HG02885 (cell line): ENCODE data around the gene KCNJ10.
"Not testable (repeated sequence)": the region's sequence is repeated elsewhere in the genome, so short reads cannot be mapped to it uniquely, and the experiment has no call there.

Experiments used
- ATAC-seq: cut with Tn5 transposase; IDR thresholded peaks from one replicate; pipeline ENCODE4 v1.9.1; 2021; ENCODE audit warnings: mild to moderate bottlenecking; ENCODE audit not compliant: unreplicated experiment, poor library complexity

The KCNJ10 gene

DNA sequence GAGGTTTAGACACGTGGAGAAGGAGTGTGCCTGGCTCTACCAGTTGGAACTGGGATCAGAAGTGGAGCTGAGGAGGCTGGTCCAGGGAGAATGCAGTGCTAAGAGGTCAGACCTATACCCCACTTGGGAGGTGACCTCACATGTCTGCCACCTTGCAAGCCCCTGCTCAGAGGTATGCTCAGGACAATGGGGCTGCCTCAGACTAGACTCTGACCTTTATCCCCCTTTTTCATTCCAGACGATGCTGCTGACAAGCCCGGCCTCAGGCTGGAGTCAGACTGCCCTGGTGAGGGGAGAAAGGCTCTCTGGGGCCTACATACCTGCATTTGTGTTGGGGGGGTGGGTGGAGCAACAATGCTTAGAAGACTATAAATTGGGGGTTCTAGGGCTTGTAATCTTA, 5.2 kb downstream of the KCNJ10 start:
- ATAC-seq, result no peak

DNA sequence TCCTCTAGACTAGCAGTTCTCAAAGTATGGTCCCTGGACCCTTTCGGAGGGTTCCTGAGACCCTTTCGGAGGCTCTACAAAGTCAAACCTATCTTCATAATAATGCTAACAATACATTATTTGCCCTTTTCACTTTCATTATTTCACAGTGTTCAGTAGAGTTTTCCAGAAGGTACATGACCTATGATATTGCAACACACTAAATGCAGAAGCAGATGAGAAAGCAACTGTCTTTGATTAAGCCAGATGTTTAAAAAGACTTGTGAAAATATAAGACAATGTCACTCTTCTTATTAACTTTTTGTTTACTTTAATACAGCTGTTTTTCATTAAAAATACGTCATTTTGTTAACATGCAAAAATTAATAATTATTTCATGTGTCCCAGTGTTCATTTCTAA, 5.8 kb downstream of the KCNJ10 start:
- ATAC-seq, result no peak

DNA sequence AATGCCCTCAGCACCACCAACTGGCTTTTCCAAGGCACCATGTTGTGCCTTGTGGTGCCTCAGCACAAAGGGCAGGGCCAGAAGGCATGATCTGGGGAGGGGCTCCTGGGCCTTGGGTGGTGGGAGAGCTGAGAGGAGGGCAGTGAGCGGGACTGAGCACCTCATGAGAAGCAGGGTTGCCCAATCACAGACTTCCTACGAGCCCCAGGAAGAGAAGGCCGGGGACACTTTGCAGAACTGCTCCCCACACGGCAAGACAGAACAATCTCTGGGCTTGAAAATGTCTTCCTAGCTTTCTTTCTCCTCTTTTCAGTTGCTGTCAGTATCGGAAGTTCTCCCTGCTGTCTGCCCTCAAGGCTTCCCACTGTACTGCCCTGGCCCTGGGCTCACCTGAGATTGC, 6.8 kb downstream of the KCNJ10 start:
- no peak for ATAC-seq

DNA sequence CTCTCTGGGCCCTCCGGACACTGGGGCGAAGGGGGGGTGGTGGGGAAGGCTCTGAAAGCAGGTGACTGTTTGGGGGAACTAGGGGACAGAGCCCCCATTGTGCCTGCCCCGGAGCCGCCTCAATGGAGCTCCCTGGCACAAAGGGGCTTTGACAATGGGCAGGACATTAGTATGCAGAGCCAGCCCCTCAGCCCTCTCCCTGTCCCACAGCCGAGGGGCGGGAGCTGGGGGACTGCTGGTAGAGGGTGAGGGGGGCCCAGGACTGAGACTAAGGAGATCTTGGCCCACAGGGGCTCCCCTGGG, 7.8 kb downstream of the KCNJ10 start:
- ATAC-seq, result no peak

DNA sequence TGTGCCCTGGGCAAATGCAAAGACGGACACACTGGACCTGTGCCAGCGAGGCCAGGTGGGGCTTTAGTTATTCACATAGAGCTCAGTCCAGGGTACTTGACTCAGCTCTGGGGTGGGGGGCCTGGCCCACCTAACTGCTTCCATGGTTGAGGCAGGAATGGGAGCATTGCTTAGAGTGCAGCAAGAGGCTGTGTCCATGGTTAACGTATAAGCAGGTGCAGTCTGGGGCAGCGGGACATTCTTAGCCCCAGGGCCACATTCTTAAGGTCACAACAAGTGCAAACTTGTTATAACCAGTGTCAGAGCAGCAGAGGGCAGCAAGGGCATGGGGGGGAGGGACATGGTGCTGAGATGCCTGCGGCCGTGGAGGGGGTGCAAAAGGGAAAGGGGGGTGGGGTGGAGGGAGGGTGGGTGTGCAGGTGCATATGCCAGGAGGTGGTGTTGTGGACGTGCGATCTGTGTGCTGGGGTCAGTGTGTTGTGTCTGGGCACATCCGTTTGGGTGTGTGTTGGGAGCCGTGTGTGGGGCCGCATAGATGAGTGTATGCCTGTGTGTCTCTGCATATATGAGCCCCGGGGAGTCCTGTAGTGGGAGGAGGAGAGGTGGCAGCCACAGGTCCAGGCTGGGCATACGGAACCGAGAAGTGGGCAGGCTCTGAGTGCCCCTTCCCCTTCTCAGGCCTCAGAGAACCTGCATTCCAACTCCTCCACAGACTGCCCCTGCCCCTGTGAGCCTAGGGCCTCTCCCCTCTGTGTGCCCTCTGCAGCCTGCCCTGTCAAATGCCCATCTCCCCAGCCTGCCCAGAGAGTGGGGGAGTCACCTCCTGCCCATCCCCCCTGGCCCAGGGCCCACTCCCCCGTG, 8.4 kb downstream of the KCNJ10 start:
- no peak for ATAC-seq

DNA sequence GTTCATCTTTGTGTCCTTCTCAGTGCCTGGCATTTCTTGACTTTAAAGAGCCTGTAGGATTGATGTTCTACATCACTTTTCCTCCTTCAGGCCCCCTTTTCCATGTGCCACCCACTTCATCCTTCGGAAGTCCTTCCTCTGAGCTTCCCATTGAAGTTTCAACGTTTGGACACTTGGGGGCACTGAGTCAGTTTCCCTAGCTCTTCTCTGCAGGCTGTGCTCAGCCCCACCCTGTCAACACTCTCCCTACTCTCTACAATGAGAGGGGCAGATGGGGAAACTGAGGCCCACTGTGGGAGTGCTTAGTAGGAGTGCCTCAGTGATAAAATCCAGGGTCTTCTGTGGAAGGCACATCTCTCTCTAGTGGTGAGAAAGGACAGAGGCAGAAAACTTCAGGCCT, 11.9 kb downstream of the KCNJ10 start:
- no peak for ATAC-seq

DNA sequence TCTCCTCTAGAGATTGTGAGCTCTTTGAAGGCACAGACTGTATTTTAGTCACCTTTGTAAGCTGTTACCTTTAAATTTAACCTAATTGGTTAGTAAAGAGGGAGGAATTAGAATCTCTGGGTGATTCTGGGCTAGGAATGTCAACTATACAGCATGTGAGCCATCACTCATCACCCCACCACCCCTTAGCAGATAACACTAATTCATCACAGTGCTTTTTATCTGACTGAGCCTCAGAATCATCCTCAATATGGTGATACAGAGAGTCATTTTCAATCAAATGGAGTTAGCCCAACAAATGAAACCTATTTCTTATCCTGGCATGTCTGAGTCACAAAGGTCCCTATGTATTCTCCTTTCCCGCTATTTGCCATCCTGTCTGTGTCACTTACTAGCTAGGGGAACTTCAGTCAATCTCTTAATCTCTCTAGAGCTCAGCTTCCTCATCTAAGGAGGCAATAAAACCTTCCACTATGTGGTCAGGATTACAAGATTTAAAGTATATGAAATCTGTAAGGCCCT, 13.3 kb downstream of the KCNJ10 start:
- ATAC-seq, result no peak

DNA sequence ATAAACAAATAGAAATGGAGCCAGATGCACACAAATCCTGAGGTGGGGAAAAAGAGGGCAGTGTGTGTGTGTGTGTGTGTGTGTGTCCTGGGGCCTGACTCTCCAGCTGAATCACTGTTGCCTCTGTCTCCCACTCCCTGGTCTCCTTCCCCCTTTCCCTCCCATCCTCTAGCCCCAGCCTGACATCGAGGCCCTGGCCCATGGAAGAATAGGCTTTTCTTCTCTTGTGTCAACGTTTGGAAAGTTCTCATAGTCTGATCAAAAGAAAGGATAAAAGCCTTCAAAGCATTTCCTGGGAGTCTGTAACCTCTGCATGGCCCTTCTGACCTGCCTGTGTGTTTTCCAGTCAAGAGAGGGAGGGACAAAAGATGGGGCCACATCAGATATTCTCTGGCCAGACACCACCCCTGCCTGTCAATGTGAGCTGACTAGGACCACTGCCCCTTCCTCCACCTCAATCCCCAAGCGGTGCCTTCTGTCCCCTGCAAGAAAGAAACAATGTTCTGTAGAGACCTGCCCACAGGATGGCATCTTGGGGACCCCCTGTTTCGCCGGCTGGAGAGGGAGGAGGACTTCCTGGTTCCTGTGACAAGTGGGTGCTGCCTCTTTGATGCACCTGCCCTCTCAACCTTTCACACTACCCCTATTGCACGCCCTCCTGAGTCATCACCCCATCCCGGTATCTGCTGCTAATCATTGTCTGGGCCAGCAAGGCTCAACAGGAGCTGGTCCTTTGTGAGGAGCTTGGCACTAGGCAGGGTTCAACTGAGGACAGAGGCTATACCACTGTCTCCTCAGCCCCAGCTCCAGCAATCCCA, 16.2 kb downstream of the KCNJ10 start:
- ATAC-seq, result no peak

DNA sequence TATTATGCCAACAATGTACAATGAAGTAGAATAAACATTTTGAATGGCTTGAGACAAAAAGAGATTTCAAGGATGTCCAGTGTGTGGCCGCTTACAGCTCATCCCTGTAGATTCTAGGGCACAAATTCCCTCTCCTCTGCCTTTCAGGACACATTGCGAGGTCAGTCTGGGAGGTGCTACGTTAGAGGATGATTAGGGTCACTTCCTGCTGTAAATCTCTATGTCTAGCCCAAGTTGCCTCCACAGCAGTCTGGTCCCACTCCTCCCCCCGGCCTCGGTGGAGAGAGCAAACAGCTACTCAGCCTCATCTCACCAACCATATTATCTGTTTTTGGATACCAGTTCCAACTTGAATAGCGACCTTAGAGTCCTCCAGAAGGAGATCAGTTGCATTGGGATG, 17.0 kb downstream of the KCNJ10 start:
- no peak for ATAC-seq

DNA sequence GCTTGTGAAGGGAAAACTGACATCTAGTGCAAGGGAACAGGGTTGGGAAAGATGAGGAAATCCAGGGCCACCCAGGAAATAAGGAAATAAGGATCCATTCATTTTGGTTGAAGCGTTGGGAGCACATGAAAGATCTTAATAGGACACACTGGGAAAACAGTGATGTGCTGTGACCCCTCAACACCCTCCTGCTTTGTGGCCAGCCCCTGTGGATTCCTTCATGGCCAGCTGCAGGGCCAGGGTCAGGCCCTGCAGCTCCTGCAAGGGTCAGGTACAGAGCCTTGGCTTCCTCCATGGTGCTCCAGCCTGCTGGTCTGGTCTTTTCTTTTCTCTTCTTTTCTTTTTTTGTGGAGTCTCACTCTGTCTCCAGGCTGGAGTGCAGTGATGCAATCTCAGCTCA, 19.3 kb downstream of the KCNJ10 start:
- ATAC-seq, result no peak

DNA sequence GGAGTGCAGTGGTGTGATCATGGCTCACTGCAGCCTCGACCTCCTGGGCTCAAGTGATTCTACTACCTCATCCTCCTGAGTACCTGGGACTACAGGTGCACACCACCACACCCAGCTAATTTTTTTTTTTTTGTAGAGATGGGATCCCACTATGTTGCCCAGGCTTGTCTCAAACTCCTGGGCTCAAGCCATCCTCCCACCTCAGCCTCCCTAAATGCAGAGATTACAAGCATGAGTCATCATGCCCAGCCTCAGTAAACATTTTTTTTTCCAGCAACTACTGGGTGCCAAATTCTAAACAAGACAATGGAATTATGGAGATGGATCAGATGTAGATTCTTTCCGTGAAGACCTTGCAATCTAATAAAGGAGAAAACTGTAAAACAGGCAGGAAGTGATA, 19.8 kb downstream of the KCNJ10 start:
- not testable (repeated sequence) for ATAC-seq

DNA sequence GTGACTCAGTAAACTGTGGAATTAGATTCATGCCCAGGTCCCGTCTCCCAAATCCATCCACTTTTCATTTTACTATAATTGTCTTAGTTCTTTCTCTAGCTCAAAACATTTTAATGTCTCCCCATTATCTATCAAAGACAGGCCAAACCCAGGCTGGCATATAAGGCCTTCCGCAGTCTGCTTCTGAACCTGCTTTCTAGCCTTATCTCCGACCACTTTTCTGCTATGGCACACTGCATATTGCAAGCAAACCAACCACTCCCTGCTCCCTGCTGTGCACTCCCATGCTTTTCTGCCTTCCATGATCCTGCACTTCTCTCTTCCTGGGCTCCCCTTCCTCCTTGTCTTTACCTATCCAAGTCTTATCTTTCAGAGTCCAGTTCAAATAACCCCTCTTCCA, 20.9 kb downstream of the KCNJ10 start:
- no peak for ATAC-seq

DNA sequence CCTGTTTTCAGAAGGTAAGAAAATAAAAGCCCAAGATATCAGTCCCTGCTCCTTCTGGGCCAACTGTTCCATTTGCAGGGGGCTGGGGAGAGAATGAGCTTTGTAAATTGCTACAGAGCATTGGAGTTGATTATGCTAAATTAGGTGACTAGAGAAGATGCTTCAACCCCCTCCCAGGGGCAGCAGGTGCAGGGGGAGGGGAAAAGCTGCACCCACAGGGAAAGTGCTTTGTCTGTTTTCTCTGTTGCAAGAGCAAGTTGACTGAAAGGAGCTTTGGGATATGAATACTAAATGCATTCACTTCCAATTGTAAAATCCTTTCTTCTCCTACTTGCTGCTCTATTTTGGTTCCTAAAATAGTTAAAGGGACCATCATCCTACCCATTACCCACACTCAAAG, 21.6 kb downstream of the KCNJ10 start:
- ATAC-seq, result no peak

DNA sequence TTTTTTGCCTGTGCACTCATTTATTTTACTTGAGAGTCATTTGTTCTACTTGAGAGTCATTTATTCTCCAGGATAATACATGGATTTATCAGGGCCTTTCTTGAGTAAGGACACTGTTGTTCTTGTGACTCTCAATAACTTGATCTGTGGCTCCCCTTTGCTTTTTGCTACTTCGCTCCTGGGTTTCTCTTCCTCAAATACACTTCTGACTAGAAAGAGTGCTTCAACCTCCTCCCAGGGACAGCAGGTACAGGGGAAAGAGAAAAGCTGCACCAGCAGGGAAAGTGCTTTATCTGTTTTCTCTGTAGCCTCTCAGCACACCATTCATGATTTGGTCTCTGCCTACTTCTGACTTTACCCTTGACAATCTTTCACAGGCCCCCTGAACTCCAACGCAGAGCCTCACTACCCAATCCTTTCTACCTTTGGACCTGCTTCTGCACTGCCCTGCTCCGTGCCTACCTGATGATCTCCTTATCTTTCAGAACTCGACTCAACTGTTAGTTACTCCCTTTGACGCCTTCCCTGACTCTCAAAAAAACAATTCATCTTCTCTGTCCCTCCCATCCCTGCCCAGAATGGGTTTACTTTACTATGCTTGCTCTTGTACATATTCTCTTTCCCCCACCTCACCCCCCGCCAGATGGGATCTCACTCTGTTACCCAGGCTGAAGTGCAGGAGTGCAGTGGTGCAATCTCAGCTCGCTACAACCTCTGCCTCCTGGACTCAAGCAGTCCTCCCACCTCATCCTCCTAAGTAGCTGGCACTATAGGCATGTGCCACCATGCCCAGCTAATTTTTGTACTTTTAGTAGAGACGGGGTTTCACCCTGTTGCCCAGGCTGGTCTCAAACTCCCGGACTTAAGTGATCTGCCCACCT, 22.6 kb downstream of the KCNJ10 start:
- peak; percentile 45 for ATAC-seq

DNA sequence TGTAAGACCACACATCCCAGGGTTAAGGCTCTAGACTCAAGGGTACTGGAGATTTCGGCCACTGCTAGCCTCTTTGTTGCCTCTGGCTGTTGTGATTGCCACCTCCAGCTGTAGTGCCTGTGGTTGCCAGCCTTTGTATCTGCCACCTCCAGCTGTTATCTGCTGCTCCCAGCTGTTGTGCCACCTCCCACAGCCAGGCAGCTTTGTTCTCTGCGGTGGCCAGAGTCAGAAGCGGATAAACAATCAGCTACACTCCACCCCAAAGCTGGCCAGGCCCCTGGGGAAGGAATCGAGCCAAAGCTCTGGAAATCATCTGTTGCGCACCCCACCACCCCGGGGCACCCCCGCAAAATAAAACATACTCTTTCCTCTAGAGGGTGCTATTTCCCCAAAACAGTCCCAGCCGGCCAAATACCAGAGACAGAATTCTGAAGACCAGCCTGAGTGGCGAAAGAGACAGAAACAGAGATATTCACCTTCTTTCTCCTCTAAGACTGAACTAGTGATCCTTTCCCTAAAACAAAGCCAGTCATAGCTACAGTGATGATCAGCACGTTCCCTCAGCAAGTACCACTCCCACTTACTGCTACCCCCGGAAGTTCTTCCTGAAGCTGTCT, 23.4 kb downstream of the KCNJ10 start:
- peak; percentile 73 for ATAC-seq

DNA sequence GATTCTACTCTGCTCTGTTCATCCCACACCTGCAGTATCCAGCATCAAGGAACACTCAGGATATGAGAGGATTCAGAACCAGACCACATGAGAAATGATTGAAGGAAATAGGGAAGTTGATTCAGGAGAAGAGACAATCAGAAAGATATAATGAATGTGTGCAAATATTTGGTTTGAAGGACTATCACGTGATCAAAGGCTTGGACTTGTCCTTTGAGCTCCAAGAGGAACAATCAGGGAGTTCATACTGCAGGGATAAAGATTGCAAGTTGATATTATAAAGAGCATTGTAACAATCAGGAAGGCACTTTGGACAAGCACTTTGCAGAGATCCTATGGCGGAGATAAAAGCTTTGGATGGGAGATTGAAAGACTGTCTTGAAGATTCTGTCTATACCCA, 24.3 kb downstream of the KCNJ10 start:
- no peak for ATAC-seq

DNA sequence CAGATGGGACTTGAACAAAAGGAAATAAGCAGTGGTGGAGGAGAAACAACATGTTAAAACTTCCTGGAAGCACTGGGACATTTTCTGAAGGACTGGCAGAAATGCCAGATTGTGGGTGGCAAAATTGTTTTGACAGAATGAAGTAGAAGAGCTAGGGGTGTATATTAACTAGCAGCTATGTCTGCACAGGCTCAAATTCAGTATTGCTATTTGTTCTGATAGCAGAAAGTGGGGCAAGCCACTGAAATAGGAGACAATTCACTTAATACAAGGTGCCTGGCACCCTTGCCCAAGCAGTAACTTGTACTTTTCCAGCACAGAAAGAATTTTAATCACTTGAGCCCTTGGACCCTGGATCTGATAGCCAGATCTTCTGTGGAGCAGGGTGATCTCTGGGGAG, 26.4 kb downstream of the KCNJ10 start:
- no peak for ATAC-seq

DNA sequence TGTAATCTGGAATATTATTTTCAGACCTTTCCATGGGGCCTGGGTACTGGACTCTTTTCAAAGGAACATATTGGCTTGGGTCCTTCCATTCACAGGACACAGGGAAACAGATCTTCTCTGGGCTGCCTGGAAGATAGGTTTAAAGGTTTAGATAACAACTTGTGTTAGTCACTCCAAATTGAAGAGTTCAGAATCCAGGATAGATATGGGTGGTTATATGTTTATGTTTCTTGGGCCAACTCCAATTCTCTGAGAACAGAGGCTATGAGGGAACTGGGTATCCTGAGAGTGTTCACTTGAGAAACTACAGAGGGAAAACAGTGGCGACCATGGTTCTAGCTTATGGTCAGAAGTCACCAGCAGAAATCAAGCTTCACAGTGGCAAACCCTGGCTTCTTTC, 29.5 kb downstream of the KCNJ10 start:
- ATAC-seq, result no peak

DNA sequence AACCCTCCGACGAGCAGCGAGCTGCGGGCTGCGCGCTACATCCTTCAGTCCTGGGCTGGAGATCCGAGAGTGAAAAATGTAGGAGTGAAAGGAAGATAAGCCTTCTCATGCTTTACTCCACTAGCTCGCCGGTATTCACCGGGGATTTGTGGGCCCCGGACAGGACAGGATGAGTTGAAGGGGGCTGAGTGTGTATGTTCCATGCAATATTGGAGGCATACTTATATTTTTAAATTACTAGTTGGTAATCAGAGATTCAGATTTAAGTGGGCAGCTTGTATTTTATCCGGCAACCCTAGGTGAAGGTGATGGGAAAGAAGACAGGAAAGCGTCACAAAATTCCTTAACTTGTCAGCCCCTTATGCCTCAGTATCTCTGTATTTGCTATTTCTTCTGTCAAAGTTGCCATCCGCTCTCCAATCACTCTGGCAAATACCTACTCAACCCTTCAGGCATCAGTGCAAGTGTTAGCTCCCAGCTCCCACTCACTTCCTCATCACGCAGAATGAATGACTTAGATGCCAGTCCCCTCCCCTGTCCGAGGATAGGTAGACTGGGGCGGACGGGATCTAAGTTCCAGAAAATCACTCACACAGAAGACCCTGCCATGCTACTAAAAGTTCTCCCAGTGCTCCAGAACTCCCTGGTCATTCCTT, 37.7 kb downstream of the KCNJ10 start:
- no peak for ATAC-seq
